ENCODE data around the gene SLC39A10.

- TF ChIP-seq SIN3A (IDR thresholded peaks at IDR 0.05; ENCODE audit: low read depth, low read length) (no peak), NBN (IDR thresholded peaks at IDR 0.05) (no peak), CTCF (IDR thresholded peaks at IDR 0.05 in 2 of 3, conservative IDR thresholded peaks at IDR 0.05 in 1 of 3; ENCODE audit: control insufficient read depth in 2 of 3, extremely low read depth in 1 of 3, insufficient read depth in 1 of 3, low read depth in 3 of 3, low read length in 3 of 3) (no peak), SMARCA5 (IDR thresholded peaks at IDR 0.05) (no peak)
- TF ChIP-seq, protein P1, sequence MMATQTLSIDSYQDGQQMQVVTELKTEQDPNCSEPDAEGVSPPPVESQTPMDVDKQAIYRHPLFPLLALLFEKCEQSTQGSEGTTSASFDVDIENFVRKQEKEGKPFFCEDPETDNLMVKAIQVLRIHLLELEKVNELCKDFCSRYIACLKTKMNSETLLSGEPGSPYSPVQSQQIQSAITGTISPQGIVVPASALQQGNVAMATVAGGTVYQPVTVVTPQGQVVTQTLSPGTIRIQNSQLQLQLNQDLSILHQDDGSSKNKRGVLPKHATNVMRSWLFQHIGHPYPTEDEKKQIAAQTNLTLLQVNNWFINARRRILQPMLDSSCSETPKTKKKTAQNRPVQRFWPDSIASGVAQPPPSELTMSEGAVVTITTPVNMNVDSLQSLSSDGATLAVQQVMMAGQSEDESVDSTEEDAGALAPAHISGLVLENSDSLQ (IDR thresholded peaks at IDR 0.05), result no peak
- TF ChIP-seq, protein P2, sequence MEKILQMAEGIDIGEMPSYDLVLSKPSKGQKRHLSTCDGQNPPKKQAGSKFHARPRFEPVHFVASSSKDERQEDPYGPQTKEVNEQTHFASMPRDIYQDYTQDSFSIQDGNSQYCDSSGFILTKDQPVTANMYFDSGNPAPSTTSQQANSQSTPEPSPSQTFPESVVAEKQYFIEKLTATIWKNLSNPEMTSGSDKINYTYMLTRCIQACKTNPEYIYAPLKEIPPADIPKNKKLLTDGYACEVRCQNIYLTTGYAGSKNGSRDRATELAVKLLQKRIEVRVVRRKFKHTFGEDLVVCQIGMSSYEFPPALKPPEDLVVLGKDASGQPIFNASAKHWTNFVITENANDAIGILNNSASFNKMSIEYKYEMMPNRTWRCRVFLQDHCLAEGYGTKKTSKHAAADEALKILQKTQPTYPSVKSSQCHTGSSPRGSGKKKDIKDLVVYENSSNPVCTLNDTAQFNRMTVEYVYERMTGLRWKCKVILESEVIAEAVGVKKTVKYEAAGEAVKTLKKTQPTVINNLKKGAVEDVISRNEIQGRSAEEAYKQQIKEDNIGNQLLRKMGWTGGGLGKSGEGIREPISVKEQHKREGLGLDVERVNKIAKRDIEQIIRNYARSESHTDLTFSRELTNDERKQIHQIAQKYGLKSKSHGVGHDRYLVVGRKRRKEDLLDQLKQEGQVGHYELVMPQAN (conservative IDR thresholded peaks at IDR 0.05), result no peak
Measured at GRCh38 chr2:195686564-195686963, 29.5 kb downstream of the SLC39A10 start.

All from GM12878 (cell line).